Body of pancreas (tissue), 4 donors: ENCODE results near the gene PHF3. TPM values are rescaled to one million over a fixed set of nuclear protein-coding genes. Genes with fewer than 3 reads are reported as not detected.
A peak's percentile ranks its signal among the peaks of the same experiment; 100 is the strongest.

Experiments
- ATAC-seq: fragments of 150-250 bp; one replicate; pipeline ENCODE4 v1.9.1; 2016
- DNase-seq, 4 donors: peaks; one replicate each; pipeline ENCODE4 v3.0.0-alpha.2; 2019
- H3K27ac ChIP-seq, 4 donors: fragments of 200-600 bp; sonication (generic); 1 replicate in 3 of 4; 2 replicates in 1 of 4; pipeline versions ENCODE4 v1.5.1 to v1.6.1; 2016 to 2019; ENCODE audit warnings: mild to moderate bottlenecking in 1 of 4, mixed read lengths in 1 of 4, moderate library complexity in 1 of 4
- H3K27me3 ChIP-seq, 2 donors: fragments of 200-600 bp; sonication (generic); one replicate each; pipeline ENCODE4 v1.6.0; 2016; ENCODE audit warnings: mild to moderate bottlenecking in 1 of 2
- H3K36me3 ChIP-seq, 2 donors: fragments of 200-600 bp; sonication (generic); replicated peaks in 1 of 2; 2 replicates each; pipeline ENCODE4 v1.5.1; 2016; ENCODE audit warnings: low read depth in 2 of 2; ENCODE audit not compliant: insufficient read depth in 1 of 2
- H3K4me1 ChIP-seq: fragments of 200-600 bp; sonication (generic); one replicate; pipeline ENCODE4 v1.6.0; 2016
- H3K4me3 ChIP-seq, 2 donors: fragments of 200-600 bp; sonication (generic); 1 replicate in 1 of 2; 2 replicates in 1 of 2; pipeline ENCODE4 v1.5.1; 2016 to 2019
- H3K9me3 ChIP-seq, 3 donors: fragments of 200-600 bp; sonication (generic); 1 replicate in 2 of 3; 2 replicates in 1 of 3; pipeline ENCODE4 v1.5.1; 2016
- CTCF ChIP-seq, 7 experiments: fragments of 450-650 bp in 4 of 7; fragments of 200-600 bp in 3 of 7; sonication (generic) in 3 of 7; IDR thresholded peaks; one replicate each; pipeline ENCODE4 v1.5.1; 2016 to 2019; ENCODE audit warnings: antibody characterized with exemption in 7 of 7
- POLR2A ChIP-seq, 3 donors: fragments of 450-650 bp; IDR thresholded peaks; one replicate each; pipeline ENCODE4 v1.6.1; 2016; ENCODE audit warnings: antibody characterized with exemption in 3 of 3, mild to moderate bottlenecking in 2 of 3
- WGBS, 2 donors: methylation state at CpG; one replicate each; pipeline ENCODE4 v1.1.5; 2017; 5-methylcytosine and 5-hydroxymethylcytosine counted together
- intact Hi-C: fragments of 100-400 bp; cut with DNase I; formaldehyde crosslinking; loops from one replicate; pipeline ENCODE4 v1.15.1; 2023
- total RNA-seq, 2 donors: library from RNA; depleted of rRNA; stranded (reverse); fragments of >200 nt; gene quantifications; one replicate each; pipeline ENCODE4 v1.1.0, GENCODE V29; 2016

PHF3 gene
- total RNA-seq, 2 donors from 2014 or later, result 40.9 to 55.0 TPM

GRCh38 chr6:63677282-63677681 is 41.7 kb downstream of the PHF3 start:
- H3K4me1 ChIP-seq, result peaks cover 49% of the 10 kb centered on the region

GRCh38 chr6:63683071-63683603 is 47.5 kb downstream of the PHF3 start:
- Histone ChIP-seq H3K4me3 (no peak overlapping the region), H3K27ac (no peak overlapping the region), H3K27me3 (no peaks in the 10 kb centered on the region), H3K36me3 (peaks cover 4 to 6% of the 10 kb centered on the region in 2 donors), H3K4me1 (peaks cover 12% of the 10 kb centered on the region), H3K9me3 (no peaks in the 10 kb centered on the region)
- no peak for ATAC-seq
- intact Hi-C loops, result no loop called here
- no peak for DNase-seq
- WGBS, 2 donors, result 70 to 84% methylated on average over 1 of the region's 1 CpG
- TF ChIP-seq POLR2A (IDR thresholded peaks at IDR 0.05), result no peak
- TF ChIP-seq CTCF (IDR thresholded peaks at IDR 0.05), result no peak

More at GRCh38 chr6:63677282-63677681, 41.7 kb downstream of the PHF3 start:
- intact Hi-C loops, result no loop called here
- H3K9me3 ChIP-seq, result no peaks in the 10 kb centered on the region
- H3K27me3 ChIP-seq, result no peaks in the 10 kb centered on the region
- peak overlapping the region in 1 of 4 donors; percentile 63 for H3K27ac ChIP-seq
- TF ChIP-seq CTCF (IDR thresholded peaks at IDR 0.05) (no peak), POLR2A (IDR thresholded peaks at IDR 0.05) (no peak)
- H3K36me3 ChIP-seq, result no peaks in the 10 kb centered on the region
- no peak overlapping the region for H3K4me3 ChIP-seq
- ATAC-seq (peak; percentile 78), DNase-seq (peak in 1 of 4 donors; percentile 19)
- WGBS, 2 donors, result 15 to 28% methylated on average over 1 of the region's 1 CpG

DNA sequence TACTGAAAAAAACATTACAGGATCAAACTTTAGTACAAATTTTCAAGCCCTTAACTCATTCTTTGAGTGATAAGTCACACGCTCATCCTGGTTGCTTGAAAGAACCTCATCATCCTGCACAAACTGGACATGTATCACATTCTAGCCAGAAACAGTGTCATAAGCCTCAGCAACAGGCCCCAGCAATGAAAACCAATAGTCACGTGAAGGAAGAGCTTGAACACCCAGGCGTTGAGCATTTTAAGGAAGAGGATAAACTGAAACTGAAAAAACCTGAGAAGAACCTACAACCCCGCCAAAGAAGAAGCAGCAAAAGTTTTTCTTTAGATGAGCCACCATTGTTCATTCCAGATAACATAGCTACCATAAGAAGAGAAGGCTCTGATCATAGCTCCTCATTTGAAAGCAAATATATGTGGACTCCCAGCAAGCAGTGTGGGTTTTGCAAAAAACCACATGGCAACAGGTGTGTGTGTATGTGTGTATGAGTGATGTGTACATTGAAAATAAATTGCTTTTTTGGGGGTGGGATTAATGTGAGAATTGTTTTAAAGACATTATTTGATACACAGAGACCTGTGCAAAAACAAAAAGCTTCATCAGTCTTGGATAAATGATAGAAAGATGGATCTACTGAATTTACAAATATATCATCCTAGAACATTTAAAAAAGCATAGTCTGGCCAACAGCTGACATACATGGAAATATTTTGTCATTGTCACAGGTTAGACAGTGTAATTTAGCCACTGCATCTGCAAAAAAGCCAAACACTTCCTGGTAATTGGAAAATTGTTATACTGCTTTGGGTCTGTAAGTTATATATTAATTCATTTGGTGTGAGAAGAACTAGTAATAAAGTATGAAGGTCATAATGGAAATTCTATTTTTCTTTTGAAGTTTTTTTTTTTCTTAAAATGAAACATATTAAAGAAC is 50.1 kb downstream of the PHF3 start:
- WGBS, 2 donors, result 76 to 92% methylated on average over 4 of the region's 4 CpGs
- H3K27ac ChIP-seq, result peak overlapping the region in 2 of 4 donors; percentile 19 to 20
- no peaks in the 10 kb centered on the region for H3K9me3 ChIP-seq
- intact Hi-C loops, result no loop called here
- TF ChIP-seq CTCF (IDR thresholded peaks at IDR 0.05) (no peak), POLR2A (IDR thresholded peaks at IDR 0.05) (no peak)
- peaks cover 12% of the 10 kb centered on the region for H3K4me1 ChIP-seq
- no peaks in the 10 kb centered on the region for H3K27me3 ChIP-seq
- no peak for ATAC-seq
- DNase-seq, result peak in 1 of 4 donors; percentile 10
- no peak overlapping the region for H3K4me3 ChIP-seq
- peaks cover 4 to 6% of the 10 kb centered on the region in 2 donors for H3K36me3 ChIP-seq

DNA sequence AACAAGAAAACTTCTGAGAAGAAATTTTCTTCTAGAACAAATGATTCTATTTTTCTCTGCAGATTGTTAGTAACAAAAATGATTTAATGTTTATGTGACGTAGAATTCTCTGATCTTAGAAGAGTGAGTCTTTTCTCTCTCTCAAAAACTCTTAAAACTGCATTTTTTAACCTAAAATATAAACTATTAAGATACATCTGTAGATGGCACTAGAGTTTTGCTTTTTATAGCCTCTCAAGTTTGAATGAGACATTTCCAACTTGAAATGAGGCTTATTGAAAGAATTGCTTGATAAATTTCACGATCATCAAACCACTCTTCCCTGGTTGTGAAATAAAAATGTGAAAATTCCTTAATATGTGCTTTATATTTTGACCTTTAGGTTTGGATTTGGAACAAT is 53.8 kb downstream of the PHF3 start:
- Histone ChIP-seq H3K4me1 (peaks cover 8% of the 10 kb centered on the region), H3K36me3 (peaks cover 4% of the 10 kb centered on the region in 2 donors), H3K4me3 (no peak overlapping the region), H3K27me3 (no peaks in the 10 kb centered on the region), H3K9me3 (no peaks in the 10 kb centered on the region), H3K27ac (no peak overlapping the region)
- ATAC-seq (no peak), DNase-seq (no peak)
- 86 to 95% methylated on average over 2 of the region's 2 CpGs for WGBS, 2 donors
- TF ChIP-seq POLR2A (IDR thresholded peaks at IDR 0.05) (no peak), CTCF (IDR thresholded peaks at IDR 0.05) (no peak)
- intact Hi-C loops, result no loop called here
